Small intestine (tissue), 7 donors: ENCODE data around the gene COMMD8. TPM values are rescaled to one million over a fixed set of nuclear protein-coding genes. Genes with fewer than 3 reads are reported as not detected.

Experiments
- DNase-seq, 2 donors: peaks; one replicate each; pipeline versions ENCODE4 v3.0.0 to v3.0.0-alpha.2; 2013
- FAIRE-seq: peaks from 2 replicates; lab custom pipeline; 2012; peaks lifted over from hg19 to GRCh38; lab: Jason Lieb, UNC
- H3K27ac ChIP-seq, 3 donors: one replicate each; pipeline ENCODE4 v1.5.1; 2013; ENCODE audit warnings: low read length in 2 of 3, mild to moderate bottlenecking in 2 of 3, control low read depth in 1 of 3, inconsistent platforms in 1 of 3, low read depth in 1 of 3, moderate library complexity in 1 of 3
- H3K27me3 ChIP-seq, 3 donors: one replicate each; pipeline ENCODE4 v1.6.1; 2013; ENCODE audit warnings: low read length in 3 of 3, inconsistent platforms in 1 of 3; ENCODE audit not compliant: control insufficient read depth in 3 of 3, insufficient read depth in 3 of 3
- H3K36me3 ChIP-seq, 3 donors: one replicate each; pipeline ENCODE4 v1.6.1; 2013; ENCODE audit warnings: low read length in 3 of 3, inconsistent platforms in 1 of 3, low read depth in 1 of 3, mild to moderate bottlenecking in 1 of 3, moderate library complexity in 1 of 3; ENCODE audit not compliant: control insufficient read depth in 3 of 3, insufficient read depth in 2 of 3
- H3K4me1 ChIP-seq, 3 donors: one replicate each; pipeline ENCODE4 v1.6.1; 2013; ENCODE audit warnings: low read length in 2 of 3, inconsistent platforms in 1 of 3, low read depth in 1 of 3, mild to moderate bottlenecking in 1 of 3, moderate library complexity in 1 of 3; ENCODE audit not compliant: control insufficient read depth in 3 of 3, insufficient read depth in 2 of 3
- H3K4me3 ChIP-seq, 3 donors: one replicate each; pipeline ENCODE4 v1.5.1; 2013; ENCODE audit warnings: low read length in 3 of 3, control low read depth in 1 of 3, inconsistent platforms in 1 of 3, low read depth in 1 of 3, mild to moderate bottlenecking in 1 of 3, moderate library complexity in 1 of 3
- H3K9me3 ChIP-seq, 2 donors: one replicate each; pipeline ENCODE4 v1.6.1; 2013; ENCODE audit warnings: low read depth in 1 of 2, low read length in 1 of 2; ENCODE audit not compliant: control insufficient read depth in 2 of 2, insufficient read depth in 1 of 2
- WGBS, 3 donors: extraction: QIAGEN DNeasy Blood & Tissue Kit; methylation state at CpG; one replicate each; pipeline ENCODE4 v1.1.7; 2013; 5-methylcytosine and 5-hydroxymethylcytosine counted together
- polyA plus RNA-seq, 4 donors: library from polyadenylated mRNA; stranded (reverse) in 3 of 4; unstranded in 1 of 4; fragments of 200-250 nt in 3 of 4; fragments of 120-200 nt in 1 of 4; gene quantifications; one replicate each; pipeline versions ENCODE4 v1.2.1 to v1.2.3, GENCODE V29; 2013
- donor health status: healthy with polysubstance abuse.
- donor health status: control.
- donor health status: control.
- donor health status: Bipolar disorder and iron deficiency.
- donor health status: healthy.

The COMMD8 gene
- polyA plus RNA-seq, 4 donors: 26.0 to 36.5 (median 30.5) TPM

DNA sequence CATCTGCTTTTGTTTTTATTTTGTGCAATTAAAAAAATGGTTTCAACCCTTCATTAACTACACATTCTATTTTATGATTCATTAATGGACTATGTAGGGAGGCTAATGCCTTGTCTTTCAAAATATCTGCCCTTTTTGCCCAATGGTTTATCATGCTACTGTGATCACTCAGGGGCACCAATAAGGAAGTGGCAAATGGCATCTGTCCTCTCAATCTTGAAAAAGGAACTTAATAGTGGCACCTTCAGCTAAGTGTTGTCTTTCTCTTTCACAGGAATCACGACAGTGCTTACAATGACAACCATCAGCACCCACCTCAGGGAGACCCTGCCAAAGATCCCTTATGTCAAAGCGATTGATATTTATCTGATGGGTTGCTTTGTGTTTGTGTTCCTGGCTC is 57.1 kb downstream of the COMMD8 start:
- no peak overlapping the region for H3K27ac ChIP-seq
- no peak for FAIRE-seq
- H3K9me3 ChIP-seq: no peaks in the 10 kb centered on the region
- no peak overlapping the region for H3K4me3 ChIP-seq
- no peaks in the 10 kb centered on the region for H3K4me1 ChIP-seq
- H3K36me3 ChIP-seq: no peaks in the 10 kb centered on the region
- peaks cover 0 to 4% (median 2%) of the 10 kb centered on the region in 3 donors for H3K27me3 ChIP-seq
- WGBS, 3 donors: 82 to 88% (median 83%) methylated on average over 2 of the region's 2 CpGs
- no peak for DNase-seq

Other genes with a start within 250 kb of the COMMD8 start
- gene ATP10D, start 21.6 kb upstream of the COMMD8 start, polyA plus RNA-seq: 10 to 100 TPM in 1 of 4 donors, 1 to 10 TPM in 1, under 1 TPM in 2; 0.81 to 11.9 (median 3.6) TPM